SK-N-SH (cell line): Measurements from ENCODE around the gene PGS1. TPM values are rescaled to one million over a fixed set of nuclear protein-coding genes. Genes with fewer than 3 reads are reported as not detected.

Source experiments
- CTCF ChIA-PET: fragments of 300-600, 350-600 bp; formaldehyde crosslinking; extraction: SDS; loops from one replicate; lab custom pipeline; 2021; lab: Yijun Ruan, JAX
- POLR2A ChIA-PET: fragments of 350-600 bp; sonication (Branson Sonifier 250); formaldehyde crosslinking; extraction: SDS; loops from one replicate; lab custom pipeline; 2020; ENCODE audit warnings: antibody characterized with exemption, inconsistent platforms; lab: Yijun Ruan, JAX
- DNase-seq: peaks from one replicate; pipeline ENCODE4 v3.0.0; 2012
- H2AFZ ChIP-seq: fragments of 200-600 bp; sonication (generic); 2 replicates; pipeline ENCODE4 v1.8.1; 2016; ENCODE audit warnings: antibody characterized with exemption, mild to moderate bottlenecking, low read depth
- H3F3A ChIP-seq: fragments of 200-600 bp; sonication (generic); replicated peaks from 2 replicates; pipeline ENCODE3; 2016; ENCODE audit warnings: antibody characterized with exemption, mild to moderate bottlenecking; ENCODE audit not compliant: insufficient read depth
- H3K27ac ChIP-seq, 2 experiments: fragments of 200-500 bp in 1 of 2; fragments of 200-600 bp in 1 of 2; sonication (Bioruptor generic) in 1 of 2; sonication (generic), shearing (Covaris generic) in 1 of 2; 2 replicates each; pipeline versions ENCODE4 v1.5.1 to v1.6.1; 2014 to 2016; ENCODE audit warnings: low read depth in 2 of 2, inconsistent platforms in 1 of 2, low read length in 1 of 2, mild to moderate bottlenecking in 1 of 2, mixed read lengths in 1 of 2
- H3K27me3 ChIP-seq: fragments of 200-600 bp; sonication (generic), shearing (Covaris generic); 2 replicates; pipeline ENCODE4 v1.6.1; 2016; ENCODE audit warnings: mixed run types; ENCODE audit not compliant: insufficient read depth
- H3K36me3 ChIP-seq, 2 experiments: fragments of 200-500 bp in 1 of 2; fragments of 200-600 bp in 1 of 2; sonication (Bioruptor generic) in 1 of 2; sonication (generic) in 1 of 2; replicated peaks in 1 of 2; 2 replicates each; pipeline versions ENCODE3 to v1.5.1; 2014 to 2016; ENCODE audit warnings: low read length in 1 of 2, mild to moderate bottlenecking in 1 of 2; ENCODE audit not compliant: insufficient read depth in 2 of 2, control insufficient read depth in 1 of 2
- H3K4me1 ChIP-seq, 2 experiments: fragments of 200-500 bp in 1 of 2; fragments of 200-600 bp in 1 of 2; sonication (Bioruptor generic) in 1 of 2; sonication (generic), shearing (Covaris generic) in 1 of 2; 2 replicates each; pipeline versions ENCODE4 v1.5.1 to v1.6.1; 2014 to 2016; ENCODE audit warnings: low read depth in 1 of 2, low read length in 1 of 2, mixed run types in 1 of 2; ENCODE audit not compliant: insufficient read depth in 2 of 2, control insufficient read depth in 1 of 2
- H3K4me2 ChIP-seq: fragments of 200-600 bp; sonication (generic), shearing (Covaris generic); 2 replicates; pipeline ENCODE4 v1.6.1; 2017; ENCODE audit warnings: mixed run types
- H3K4me3 ChIP-seq, 2 experiments: fragments of 200-500 bp in 1 of 2; fragments of 200-600 bp in 1 of 2; sonication (Bioruptor generic) in 1 of 2; sonication (generic), shearing (Covaris generic) in 1 of 2; 2 replicates each; pipeline versions ENCODE4 v1.5.1 to v1.8.1; 2014 to 2016; ENCODE audit warnings: low read depth in 2 of 2, inconsistent platforms in 1 of 2, low read length in 1 of 2, mild to moderate bottlenecking in 1 of 2, mixed read lengths in 1 of 2, moderate library complexity in 1 of 2
- H3K79me2 ChIP-seq: fragments of 200-600 bp; sonication (generic); 2 replicates; pipeline ENCODE4 v1.8.1; 2017; ENCODE audit warnings: mild to moderate bottlenecking; ENCODE audit not compliant: insufficient read depth
- H3K9ac ChIP-seq: fragments of 200-600 bp; sonication (generic); 2 replicates; pipeline ENCODE4 v1.6.1; 2017; ENCODE audit warnings: mixed run types
- H3K9me2 ChIP-seq: fragments of 200-600 bp; sonication (generic); 2 replicates; pipeline ENCODE4 v1.6.1; 2017; ENCODE audit warnings: mixed run types
- H3K9me3 ChIP-seq: fragments of 200-600 bp; sonication (generic); 2 replicates; pipeline ENCODE4 v1.6.1; 2017; ENCODE audit warnings: mixed run types, mild to moderate bottlenecking, moderate library complexity
- H4K20me1 ChIP-seq: fragments of 200-600 bp; sonication (generic); 2 replicates; pipeline ENCODE4 v1.6.1; 2017; ENCODE audit warnings: mild to moderate bottlenecking, mixed run types; ENCODE audit not compliant: insufficient read depth
- CHD2 ChIP-seq: fragments of 150-350 bp; IDR thresholded peaks from 2 replicates; pipeline ENCODE4 v1.6.1; 2018; ENCODE audit warnings: low read length; ENCODE audit not compliant: partially characterized antibody
- EP300 ChIP-seq, 2 experiments: IDR thresholded peaks; 2 replicates each; pipeline versions ENCODE4 v1.4.0 to v1.6.1; 2012; ENCODE audit warnings: borderline replicate concordance in 1 of 2, low read depth in 1 of 2, low read length in 1 of 2
- FOXJ3 ChIP-seq: sonication (generic); formaldehyde crosslinking; IDR thresholded peaks from 2 replicates; pipeline ENCODE4 v1.5.1; 2020; ENCODE audit warnings: mild to moderate bottlenecking, missing genetic modification reagents
- FOXM1 ChIP-seq: IDR thresholded peaks from 2 replicates; pipeline ENCODE4 v1.4.0; 2012; ENCODE audit warnings: low read depth, mild to moderate bottlenecking
- GATA2 ChIP-seq: sonication (generic); formaldehyde crosslinking; IDR thresholded peaks from 2 replicates; pipeline ENCODE4 v1.5.0; 2020; ENCODE audit warnings: mild to moderate bottlenecking, missing genetic modification reagents
- JUND ChIP-seq: IDR thresholded peaks from 2 replicates; pipeline ENCODE4 v1.4.0; 2012
- MEF2A ChIP-seq: IDR thresholded peaks from 2 replicates; pipeline ENCODE4 v1.4.0; 2012; ENCODE audit warnings: low read depth, borderline replicate concordance
- MXI1 ChIP-seq: IDR thresholded peaks from 2 replicates; pipeline ENCODE4 v1.6.1; 2012; ENCODE audit warnings: mild to moderate bottlenecking, low read depth, low read length, improper control_type of control experiment
- NFIC ChIP-seq: IDR thresholded peaks from 2 replicates; pipeline ENCODE4 v1.4.0; 2012; ENCODE audit warnings: borderline replicate concordance
- NRF1 ChIP-seq: IDR thresholded peaks from 2 replicates; pipeline ENCODE4 v1.6.1; 2012; ENCODE audit warnings: low read depth, mild to moderate bottlenecking, low read length
- RAD21 ChIP-seq: IDR thresholded peaks from 2 replicates; pipeline ENCODE4 v1.6.1; 2012; ENCODE audit warnings: mild to moderate bottlenecking, low read length
- SIN3A ChIP-seq: IDR thresholded peaks from 2 replicates; pipeline ENCODE4 v1.6.1; 2012; ENCODE audit warnings: low read depth, mild to moderate bottlenecking, low read length, moderate library complexity, borderline replicate concordance
- SMC3 ChIP-seq: IDR thresholded peaks from 2 replicates; pipeline ENCODE4 v1.6.1; 2012; ENCODE audit warnings: low read depth, low read length, improper control_type of control experiment
- TAF1 ChIP-seq: IDR thresholded peaks from 2 replicates; pipeline ENCODE4 v1.6.1; 2012; ENCODE audit warnings: low read depth, mild to moderate bottlenecking, low read length, moderate library complexity, borderline replicate concordance
- TCF12 ChIP-seq: IDR thresholded peaks from 2 replicates; pipeline ENCODE4 v1.4.0; 2012
- TEAD4 ChIP-seq: IDR thresholded peaks from 2 replicates; pipeline ENCODE4 v1.4.0; 2012; ENCODE audit warnings: mild to moderate bottlenecking, borderline replicate concordance; ENCODE audit not compliant: insufficient read depth
- YY1 ChIP-seq: IDR thresholded peaks from 2 replicates; pipeline ENCODE4 v1.4.0; 2012; ENCODE audit warnings: low read depth, mild to moderate bottlenecking
- WGBS: methylation state at CpG from one replicate; pipeline ENCODE4 v1.1.6; 2017; ENCODE audit warnings: low lambda C conversion rate; 5-methylcytosine and 5-hydroxymethylcytosine counted together
- polyA plus RNA-seq, 3 experiments: library from polyadenylated mRNA; depleted of rRNA; stranded (reverse); fragments of >200 nt; gene quantifications; 2 replicates each; pipeline ENCODE4 v1.2.3, GENCODE V29; 2012
- TF ChIP-seq, protein P1 (sequence below): fragments of 150-350 bp; IDR thresholded peaks from 2 replicates; pipeline ENCODE4 v1.6.1; 2017; ENCODE audit warnings: antibody characterized with exemption, low read length, low read depth, borderline replicate concordance
- TF ChIP-seq, protein P2 (sequence below): IDR thresholded peaks from 2 replicates; pipeline ENCODE4 v1.4.0; 2012; ENCODE audit warnings: low read depth, borderline replicate concordance
- TF ChIP-seq, protein P3 (sequence below): IDR thresholded peaks from 2 replicates; pipeline ENCODE4 v1.6.1; 2012; ENCODE audit warnings: mild to moderate bottlenecking, low read depth, low read length, moderate library complexity
- TF ChIP-seq, protein P4 (sequence below): fragments of 150-350 bp; IDR thresholded peaks from 2 replicates; pipeline ENCODE4 v1.6.1; 2016; ENCODE audit warnings: mild to moderate bottlenecking, low read depth, low read length

PGS1 gene
- polyA plus RNA-seq, 1 of the 3 experiments (the other 2 are of a cell fraction): 88.4 TPM

DNA sequence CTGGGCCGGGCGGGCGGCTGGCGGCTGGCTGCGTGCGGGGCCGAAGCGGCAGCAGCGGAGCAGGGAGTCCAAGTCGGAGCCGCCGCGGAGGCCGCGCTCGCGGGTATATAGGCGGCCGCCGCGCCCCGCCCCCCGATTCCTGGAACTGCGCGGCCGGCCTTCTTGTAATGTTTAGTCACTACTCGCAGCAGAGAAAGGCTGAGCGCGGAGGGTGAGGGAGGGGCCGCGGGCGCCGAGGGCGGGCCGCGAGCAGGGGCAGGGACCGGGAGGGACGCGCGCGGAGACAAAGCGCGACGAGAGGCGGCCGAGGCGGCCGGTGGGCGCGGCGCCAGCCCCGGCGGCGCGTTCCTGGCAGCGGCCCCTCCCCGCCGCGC, 18.5 kb upstream of the PGS1 start, which contains the start of gene SOCS3 (continued):
- peak; percentile 88 for TF ChIP-seq SIN3A
- TF ChIP-seq, protein P1, sequence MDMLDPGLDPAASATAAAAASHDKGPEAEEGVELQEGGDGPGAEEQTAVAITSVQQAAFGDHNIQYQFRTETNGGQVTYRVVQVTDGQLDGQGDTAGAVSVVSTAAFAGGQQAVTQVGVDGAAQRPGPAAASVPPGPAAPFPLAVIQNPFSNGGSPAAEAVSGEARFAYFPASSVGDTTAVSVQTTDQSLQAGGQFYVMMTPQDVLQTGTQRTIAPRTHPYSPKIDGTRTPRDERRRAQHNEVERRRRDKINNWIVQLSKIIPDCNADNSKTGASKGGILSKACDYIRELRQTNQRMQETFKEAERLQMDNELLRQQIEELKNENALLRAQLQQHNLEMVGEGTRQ: no peak
- TF ChIP-seq TAF1: peak; percentile 96
- no peak; the same call in 1 of the 2 replicates for TF ChIP-seq TCF12
- peak; percentile 60 for TF ChIP-seq NRF1
- TF ChIP-seq, protein P2, sequence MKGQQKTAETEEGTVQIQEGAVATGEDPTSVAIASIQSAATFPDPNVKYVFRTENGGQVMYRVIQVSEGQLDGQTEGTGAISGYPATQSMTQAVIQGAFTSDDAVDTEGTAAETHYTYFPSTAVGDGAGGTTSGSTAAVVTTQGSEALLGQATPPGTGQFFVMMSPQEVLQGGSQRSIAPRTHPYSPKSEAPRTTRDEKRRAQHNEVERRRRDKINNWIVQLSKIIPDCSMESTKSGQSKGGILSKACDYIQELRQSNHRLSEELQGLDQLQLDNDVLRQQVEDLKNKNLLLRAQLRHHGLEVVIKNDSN: no peak
- TF ChIP-seq NFIC: peak; percentile 38
- peak; percentile 27; the same call in 1 of the 2 replicates for TF ChIP-seq RAD21
- no peak for TF ChIP-seq YY1
- peak; percentile 14 to 36; a peak in 1 of 4 replicates for TF ChIP-seq EP300 (IDR thresholded peaks at IDR 0.05; ENCODE audit: borderline replicate concordance in 1 of 2, low read depth in 1 of 2, low read length in 1 of 2)

DNA sequence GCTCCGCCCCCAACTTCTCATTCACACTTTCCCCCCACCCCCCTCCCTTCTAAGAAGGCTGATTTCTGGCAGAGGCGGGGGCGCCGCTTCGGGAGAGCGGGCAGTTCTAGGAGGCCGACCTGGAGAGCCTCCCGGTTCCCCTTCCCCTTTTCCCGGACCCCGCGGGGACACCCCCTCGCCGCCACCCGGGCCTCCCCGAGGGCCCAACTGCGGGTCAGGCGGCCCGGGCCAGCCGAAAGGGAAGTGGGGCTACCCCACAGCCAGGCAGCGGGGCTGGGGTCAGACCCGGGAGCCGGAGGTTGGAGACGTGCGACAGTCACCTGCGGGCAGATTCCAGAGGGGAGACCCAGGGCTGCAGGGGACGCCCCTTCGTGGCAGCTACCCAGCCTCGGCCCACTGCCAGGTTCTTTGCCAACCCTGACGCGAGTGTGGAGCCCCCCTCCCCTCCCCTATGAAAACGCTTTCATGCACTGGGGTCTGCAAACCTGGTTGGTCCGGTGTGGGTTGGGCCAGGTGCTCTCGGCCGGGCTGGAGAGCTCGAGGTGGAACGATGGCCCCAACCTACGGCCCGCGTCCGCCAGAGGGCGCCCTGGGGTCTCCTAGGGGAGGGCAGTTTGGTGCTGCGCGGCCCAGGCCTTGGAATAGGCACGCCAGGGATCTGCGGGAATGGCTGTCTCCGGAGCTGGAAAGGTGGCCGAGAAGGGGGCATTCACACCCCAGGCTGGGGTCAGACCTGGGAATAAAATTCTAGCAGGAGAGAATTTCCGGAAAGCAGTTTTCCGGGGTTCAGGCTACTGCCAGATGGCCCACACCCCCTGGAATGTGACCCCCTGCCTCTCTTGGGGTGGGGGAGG, 17.9 kb upstream of the PGS1 start:
- 5% methylated on average over 39 of the region's 49 CpGs for WGBS
- Histone ChIP-seq H3K27me3 (no peaks in the 10 kb centered on the region), H3K4me3 (peak overlapping the region; percentile 70 to 94), H3K27ac (peak overlapping the region; percentile 91), H2AFZ (peak overlapping the region; percentile 96), H3F3A (peaks cover 23% of the 10 kb centered on the region), H3K9me3 (no peaks in the 10 kb centered on the region), H3K9ac (peak overlapping the region; percentile 71), H4K20me1 (peaks cover 34% of the 10 kb centered on the region), H3K36me3 (peaks cover 28 to 29% of the 10 kb centered on the region in 2 experiments), H3K79me2 (peaks cover 43% of the 10 kb centered on the region), H3K4me2 (peak overlapping the region; percentile 95), H3K9me2 (no peaks in the 10 kb centered on the region), H3K4me1 (peaks cover 18 to 43% of the 10 kb centered on the region in 2 experiments)
- ChIA-PET CTCF (interaction anchor here (0.6 to 15.1 kb wide), 62 partner anchors 12 to 421 kb away, joined by 3 to 327 read pairs (median 4); partner anchors contain the start of genes CYTH1 and PGS1), POLR2A (interaction anchor here (0.9 to 2.0 kb wide), 5 partner anchors 9 to 61 kb away, joined by 4 to 9 read pairs (median 7); no protein-coding TSS in a partner anchor)
- DNase-seq: peak; percentile 97
- TF ChIP-seq EP300 (IDR thresholded peaks at IDR 0.05; ENCODE audit: borderline replicate concordance in 1 of 2, low read depth in 1 of 2, low read length in 1 of 2) (peak in 1 of 2 experiments; percentile 6; a peak in 1 of 4 replicates), NRF1 (0 out of 2 replicates have a peak, but pooled peaks have one; percentile 28), TEAD4 (0 out of 2 replicates have a peak, but pooled peaks have one; percentile 32), MXI1 (0 out of 2 replicates have a peak, but pooled peaks have one; percentile 33), MEF2A (no peak), SIN3A (no peak), CHD2 (peak; percentile 48), RAD21 (peak; percentile 81), YY1 (peak; percentile 43; the same call in 1 of the 2 replicates), GATA2 (CRISPR knock-in tag) (no peak), SMC3 (peak; percentile 98), JUND (no peak), FOXJ3 (CRISPR knock-in tag) (no peak), FOXM1 (no peak)
- TF ChIP-seq, protein P3, sequence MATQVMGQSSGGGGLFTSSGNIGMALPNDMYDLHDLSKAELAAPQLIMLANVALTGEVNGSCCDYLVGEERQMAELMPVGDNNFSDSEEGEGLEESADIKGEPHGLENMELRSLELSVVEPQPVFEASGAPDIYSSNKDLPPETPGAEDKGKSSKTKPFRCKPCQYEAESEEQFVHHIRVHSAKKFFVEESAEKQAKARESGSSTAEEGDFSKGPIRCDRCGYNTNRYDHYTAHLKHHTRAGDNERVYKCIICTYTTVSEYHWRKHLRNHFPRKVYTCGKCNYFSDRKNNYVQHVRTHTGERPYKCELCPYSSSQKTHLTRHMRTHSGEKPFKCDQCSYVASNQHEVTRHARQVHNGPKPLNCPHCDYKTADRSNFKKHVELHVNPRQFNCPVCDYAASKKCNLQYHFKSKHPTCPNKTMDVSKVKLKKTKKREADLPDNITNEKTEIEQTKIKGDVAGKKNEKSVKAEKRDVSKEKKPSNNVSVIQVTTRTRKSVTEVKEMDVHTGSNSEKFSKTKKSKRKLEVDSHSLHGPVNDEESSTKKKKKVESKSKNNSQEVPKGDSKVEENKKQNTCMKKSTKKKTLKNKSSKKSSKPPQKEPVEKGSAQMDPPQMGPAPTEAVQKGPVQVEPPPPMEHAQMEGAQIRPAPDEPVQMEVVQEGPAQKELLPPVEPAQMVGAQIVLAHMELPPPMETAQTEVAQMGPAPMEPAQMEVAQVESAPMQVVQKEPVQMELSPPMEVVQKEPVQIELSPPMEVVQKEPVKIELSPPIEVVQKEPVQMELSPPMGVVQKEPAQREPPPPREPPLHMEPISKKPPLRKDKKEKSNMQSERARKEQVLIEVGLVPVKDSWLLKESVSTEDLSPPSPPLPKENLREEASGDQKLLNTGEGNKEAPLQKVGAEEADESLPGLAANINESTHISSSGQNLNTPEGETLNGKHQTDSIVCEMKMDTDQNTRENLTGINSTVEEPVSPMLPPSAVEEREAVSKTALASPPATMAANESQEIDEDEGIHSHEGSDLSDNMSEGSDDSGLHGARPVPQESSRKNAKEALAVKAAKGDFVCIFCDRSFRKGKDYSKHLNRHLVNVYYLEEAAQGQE: no peak
- TF ChIP-seq, protein P4, sequence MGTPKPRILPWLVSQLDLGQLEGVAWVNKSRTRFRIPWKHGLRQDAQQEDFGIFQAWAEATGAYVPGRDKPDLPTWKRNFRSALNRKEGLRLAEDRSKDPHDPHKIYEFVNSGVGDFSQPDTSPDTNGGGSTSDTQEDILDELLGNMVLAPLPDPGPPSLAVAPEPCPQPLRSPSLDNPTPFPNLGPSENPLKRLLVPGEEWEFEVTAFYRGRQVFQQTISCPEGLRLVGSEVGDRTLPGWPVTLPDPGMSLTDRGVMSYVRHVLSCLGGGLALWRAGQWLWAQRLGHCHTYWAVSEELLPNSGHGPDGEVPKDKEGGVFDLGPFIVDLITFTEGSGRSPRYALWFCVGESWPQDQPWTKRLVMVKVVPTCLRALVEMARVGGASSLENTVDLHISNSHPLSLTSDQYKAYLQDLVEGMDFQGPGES: no peak
- TF ChIP-seq, protein P1: no peak
